Heart left ventricle (tissue), 16 donors: ENCODE results near the gene ARHGAP1. TPM values are rescaled to one million over a fixed set of nuclear protein-coding genes. Genes with fewer than 3 reads are reported as not detected.

Experiments used
- ATAC-seq, 4 donors: fragments of 200-7000 bp; cut with Tn5 transposase; one replicate each; pipeline ENCODE4 v1.9.1; 2020 to 2022; ENCODE audit warnings: moderate library complexity in 4 of 4, mild to moderate bottlenecking in 3 of 4, moderate number of reproducible peaks in 1 of 4
- DNase-seq, 5 donors: peaks; one replicate each; pipeline ENCODE4 v3.0.0-alpha.2; 2020
- H3K27ac ChIP-seq, 12 donors: fragments of 200-600 bp; sonication (generic) in 4 of 12; one replicate each; pipeline versions ENCODE4 v1.5.0 to v1.8.0; 2016 to 2022; ENCODE audit warnings: mild to moderate bottlenecking in 2 of 12
- H3K27me3 ChIP-seq, 9 donors: fragments of 200-600 bp; sonication (generic) in 2 of 9; one replicate each; pipeline versions ENCODE4 v1.5.1 to v1.8.0; 2016 to 2022; ENCODE audit warnings: mild to moderate bottlenecking in 3 of 9
- H3K36me3 ChIP-seq, 9 donors: fragments of 200-600 bp; sonication (generic) in 2 of 9; one replicate each; pipeline versions ENCODE4 v1.5.0 to v1.8.0; 2018 to 2022; ENCODE audit warnings: mild to moderate bottlenecking in 2 of 9
- H3K4me1 ChIP-seq, 12 donors: fragments of 200-600 bp; sonication (generic) in 4 of 12; one replicate each; pipeline versions ENCODE4 v1.5.0 to v1.8.0; 2016 to 2022; ENCODE audit warnings: mild to moderate bottlenecking in 3 of 12
- H3K4me3 ChIP-seq, 12 donors: fragments of 200-600 bp; sonication (generic) in 4 of 12; one replicate each; pipeline versions ENCODE4 v1.5.0 to v1.8.0; 2017 to 2022; ENCODE audit warnings: mild to moderate bottlenecking in 9 of 12, moderate library complexity in 4 of 12
- H3K9me3 ChIP-seq, 12 donors: fragments of 200-600 bp; sonication (generic) in 4 of 12; one replicate each; pipeline versions ENCODE4 v1.5.0 to v1.8.0; 2016 to 2022; ENCODE audit warnings: mild to moderate bottlenecking in 1 of 12
- CTCF ChIP-seq, 12 donors: fragments of 200-600 bp; sonication (generic) in 4 of 12; IDR thresholded peaks; one replicate each; pipeline versions ENCODE4 v1.5.0 to v1.8.0; 2018 to 2022; ENCODE audit warnings: antibody characterized with exemption in 12 of 12, mild to moderate bottlenecking in 5 of 12
- POLR2A ChIP-seq, 2 donors: fragments of 450-650 bp; IDR thresholded peaks; one replicate each; pipeline ENCODE4 v1.6.1; 2017; ENCODE audit warnings: antibody characterized with exemption in 2 of 2, mild to moderate bottlenecking in 2 of 2, moderate library complexity in 2 of 2
- WGBS, 4 donors: extraction: QIAGEN DNeasy Blood & Tissue Kit in 2 of 4; methylation state at CpG; one replicate each; pipeline versions ENCODE4 v1.1.5 to v1.1.7; 2013 to 2018; 5-methylcytosine and 5-hydroxymethylcytosine counted together
- intact Hi-C, 10 donors: fragments of 100-400 bp; cut with DNase I; formaldehyde crosslinking; loops; one replicate each; pipeline versions ENCODE4 v1.11.1 to v1.14.2; 2022
- long read RNA-seq, 3 donors: library from polyadenylated mRNA; unstranded; transcript quantifications; one replicate each; pipeline ENCODE4 v2.0.0, GENCODE V29; 2020 to 2021
- polyA plus RNA-seq, 2 donors: library from polyadenylated mRNA; stranded (reverse); fragments of 200-250 nt; gene quantifications; one replicate each; pipeline ENCODE4 v1.2.3, GENCODE V29; 2013
- total RNA-seq, 9 donors: library from RNA; depleted of rRNA in 2 of 9; stranded (reverse); fragments of >200 nt in 2 of 9; fragmentation: NEBNext Ultra II Directional in 3 of 9; extraction: Animal tissue kit (Norgen Biotek cat#: 25700) in 3 of 9; gene quantifications; one replicate each; pipeline versions ENCODE4 v1.1.0 to v1.2.4, GENCODE V29; 2016 to 2023
- donor health status: ischemic (EF 13 %, LVEDD 7.1; RV severe dilation, severe dysfunction).
- donor health status: healthy with polysubstance abuse.
- donor health status: DM: no; HTN: yes; CAD: no.
- donor health status: DM: no; HTN: no; CAD: no.
- donor health status: ischemic (EF 25% LVEDD 6.9; RV normal size, moderate dysfunction).
- donor health status: ischemic (EF 25% LVEDD 5.7; RV mildly dilated, moderate dysfunction).
- donor health status: healthy.
- donor health status: DM: yes; HTN: yes; CAD: no.
- donor health status: ischemic (EF 35%, LVEDD 5.7; RV mildly dilated, moderate dysfunction).
- donor health status: nonischemic (EF 11% LVEDD 7.7; RV severe dilation, severe dysfunction).
- donor health status: DM: yes; HTN: yes; CAD: no.
- donor health status: PGD.
- donor health status: ischemic (EF 29% LVEDD 5.4; RV normal size, mild dysfunction).
- donor health status: nonischemic (EF 23%, LVEDD 6.1; RV moderate dilation, normal function).

ARHGAP1 gene
- total RNA-seq = 100 to 1,000 TPM in 4 of 9 donors, 10 to 100 TPM in 5; 57.5 to 309 (median 78.9) TPM
- 10 to 100 TPM; 38.8 to 58.0 TPM for polyA plus RNA-seq
- long read RNA-seq, donor 1, partial matches to known transcripts = 0 of 27 reads
- long read RNA-seq, donor 1, other reads (novel, unspliced or antisense) = 26 of 27 reads
- long read RNA-seq, donor 2, partial matches to known transcripts = 3 of 26 reads
- long read RNA-seq, donor 2, other reads (novel, unspliced or antisense) = 18 of 26 reads
- long read RNA-seq, donor 3, partial matches to known transcripts = 1 of 21 reads
- long read RNA-seq, donor 3, other reads (novel, unspliced or antisense) = 18 of 21 reads

- Histone ChIP-seq H3K4me3 (peak within 1 kb of the TSS; percentile 68 to 100 (median 88)), H3K4me1 (peaks cover 4 to 68% (median 57%) of the 10 kb centered on the region in 12 donors), H3K27me3 (no peaks in the 10 kb centered on the region), H3K27ac (peak within 1 kb of the TSS; percentile 87 to 100 (median 94)), H3K36me3 (peaks cover 3 to 51% (median 41%) of the 10 kb centered on the region in 9 donors), H3K9me3 (no peaks in the 10 kb centered on the region)
- intact Hi-C loops = loop anchor here in 3 of 10 donors (2.0 to 5.0 kb wide), 2 partner anchors 44 to 83 kb away; partner anchors contain the start of genes ATG13 (in 2 of the 3) and HARBI1 (in 2 of the 3)
- ATAC-seq (peak; percentile 92 to 94 (median 94)), DNase-seq (peak; percentile 99 to 100 (median 99))
- 0 to 1% (median 0%) methylated on average over 36 to 44 of the region's 44 CpGs for WGBS, 4 donors
- TF ChIP-seq CTCF (IDR thresholded peaks at IDR 0.05) = no peak
- peak in 1 of 2 donors; percentile 87 for TF ChIP-seq POLR2A (IDR thresholded peaks at IDR 0.05)
These were observed at the start of gene ARHGAP1, which contains the start of gene ZNF408 for GRCh38 chr11:46700241-46701077. TSS of gene ARHGAP1 (minus strand) at chr11:46700619. CDS start at chr11:46696107, 4,512 bp downstream. TSS of gene ZNF408 (plus strand) at chr11:46701031. CDS start at chr11:46701048, 17 bp downstream.

GRCh38 chr11:46747150-46747549 lies 46.7 kb upstream of the ARHGAP1 start:
- intact Hi-C loops = no loop called here
- peaks cover 2 to 100% (median 98%) of the 10 kb centered on the region in 9 donors for H3K36me3 ChIP-seq
- WGBS, 4 donors = 94 to 97% (median 96%) methylated on average over 6 of the region's 6 CpGs
- TF ChIP-seq CTCF (IDR thresholded peaks at IDR 0.05) = no peak
- no peak for TF ChIP-seq POLR2A (IDR thresholded peaks at IDR 0.05)
- no peak overlapping the region for H3K27ac ChIP-seq
- H3K27me3 ChIP-seq = no peaks in the 10 kb centered on the region
- no peak for ATAC-seq
- no peak overlapping the region for H3K4me3 ChIP-seq
- no peak for DNase-seq
- H3K9me3 ChIP-seq = no peaks in the 10 kb centered on the region
- H3K4me1 ChIP-seq = no peaks in the 10 kb centered on the region

- Histone ChIP-seq H3K4me3 (no peak overlapping the region), H3K27ac (no peak overlapping the region), H3K27me3 (no peaks in the 10 kb centered on the region), H3K4me1 (peaks cover 0 to 6% (median 0%) of the 10 kb centered on the region in 12 donors), H3K36me3 (peaks cover 2 to 100% (median 99%) of the 10 kb centered on the region in 9 donors), H3K9me3 (no peaks in the 10 kb centered on the region)
- DNase-seq = no peak
- 92 to 97% (median 95%) methylated on average over 3 of the region's 3 CpGs for WGBS, 4 donors
- ATAC-seq = no peak
- intact Hi-C loops = no loop called here
- no peak for TF ChIP-seq POLR2A (IDR thresholded peaks at IDR 0.05)
- no peak for TF ChIP-seq CTCF (IDR thresholded peaks at IDR 0.05)
These were observed 45.6 kb upstream of the ARHGAP1 start for GRCh38 chr11:46745995-46746394.

GRCh38 chr11:46745328-46745727 lies 44.9 kb upstream of the ARHGAP1 start:
- ATAC-seq (no peak), DNase-seq (no peak)
- WGBS, 4 donors = 77 to 91% (median 88%) methylated on average over 1 of the region's 1 CpG
- Histone ChIP-seq H3K27me3 (no peaks in the 10 kb centered on the region), H3K4me3 (no peak overlapping the region), H3K27ac (no peak overlapping the region), H3K9me3 (no peaks in the 10 kb centered on the region), H3K4me1 (peaks cover 0 to 6% (median 0%) of the 10 kb centered on the region in 12 donors), H3K36me3 (peaks cover 2 to 98% (median 93%) of the 10 kb centered on the region in 9 donors)
- TF ChIP-seq POLR2A (IDR thresholded peaks at IDR 0.05) (no peak), CTCF (IDR thresholded peaks at IDR 0.05) (no peak)
- intact Hi-C loops = no loop called here
